ENCODE data around the gene TBC1D9. TPM values are rescaled to one million over a fixed set of nuclear protein-coding genes. Genes with fewer than 3 reads are reported as not detected.

Gene TBC1D9
- total RNA-seq, 1 experiment from 2014 or later = 9.5 TPM

DNA sequence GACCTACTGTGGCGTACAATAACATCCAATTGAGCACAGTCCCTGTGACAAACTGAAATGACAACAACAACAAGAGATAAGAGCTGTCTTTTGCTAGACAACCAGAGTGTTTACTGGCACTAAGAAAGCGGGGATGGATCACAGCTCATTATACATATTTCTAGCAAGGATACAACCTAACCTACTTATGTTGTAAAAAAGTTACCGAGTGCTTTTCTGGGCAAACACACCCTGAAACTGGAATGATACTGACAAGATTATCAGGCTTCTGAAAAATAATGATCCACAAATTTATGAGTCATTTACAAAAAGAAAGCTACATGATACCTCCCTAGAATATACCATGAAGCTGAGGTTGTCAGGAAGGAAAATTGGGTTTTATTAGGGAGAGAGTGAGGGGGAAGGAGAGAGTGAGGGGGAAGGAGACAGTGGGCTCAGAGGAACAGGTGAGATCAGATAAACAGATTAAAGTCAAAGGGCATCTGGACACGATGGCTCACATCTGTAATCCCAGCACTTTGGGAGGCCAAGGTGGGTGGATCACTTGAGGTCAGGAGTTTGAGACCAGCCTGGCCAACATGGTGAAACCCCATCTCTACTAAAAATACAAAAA lies 20.3 kb downstream of the TBC1D9 start:
- Histone ChIP-seq H3K9me2 (ENCODE audit: insufficient read depth) (no peaks in the 10 kb centered on the region), H4K20me1 (ENCODE audit: insufficient read depth) (no peaks in the 10 kb centered on the region), H3K9ac (ENCODE audit: low read length) (no peak overlapping the region), H3K9me3 (ENCODE audit: control insufficient read depth in 1 of 2, insufficient read depth in 1 of 2, low read depth in 1 of 2, low read length in 2 of 2) (no peaks in the 10 kb centered on the region), H3K27me3 (ENCODE audit: insufficient read depth, low read length) (no peaks in the 10 kb centered on the region), H2AFZ (ENCODE audit: low read depth, low read length, poor library complexity, severe bottlenecking) (no peak overlapping the region), H3K36me3 (ENCODE audit: control insufficient read depth in 1 of 2, insufficient read depth in 2 of 2, low read length in 2 of 2) (no peaks in the 10 kb centered on the region), H3K4me3 (replicated peaks in 1 of 2; ENCODE audit: low read depth in 1 of 2, low read length in 2 of 2) (no peak overlapping the region), H3K27ac (ENCODE audit: low read depth, low read length) (no peak overlapping the region), H3K4me1 (ENCODE audit: control insufficient read depth in 1 of 2, insufficient read depth in 2 of 2, low read length in 2 of 2) (peaks cover 0 to 2% of the 10 kb centered on the region in 2 experiments; a peak in 1 of 4 replicates), H3K4me2 (ENCODE audit: low read length) (no peak overlapping the region), H3K79me2 (ENCODE audit: insufficient read depth, low read length) (no peaks in the 10 kb centered on the region)
- TF ChIP-seq POLR2AphosphoS5 (IDR thresholded peaks at IDR 0.05; ENCODE audit: low read depth, low read length) (no peak), CBX3 (IDR thresholded peaks at IDR 0.05; ENCODE audit: low read depth) (no peak), EZH2 (IDR thresholded peaks at IDR 0.05) (no peak), RAD21 (IDR thresholded peaks at IDR 0.05; ENCODE audit: low read depth) (no peak), TCF7L2 (IDR thresholded peaks at IDR 0.05; ENCODE audit: borderline replicate concordance, extremely low read depth, insufficient read depth, insufficient read length) (no peak), EZH2phosphoT487 (IDR thresholded peaks at IDR 0.05; ENCODE audit: borderline replicate concordance) (no peak), FOSL1 (IDR thresholded peaks at IDR 0.05; ENCODE audit: low read depth) (no peak), YY1 (IDR thresholded peaks at IDR 0.05; ENCODE audit: extremely low read depth, insufficient replicate concordance, low read depth, low read length) (no peak), JUND (IDR thresholded peaks at IDR 0.05) (no peak)
- TF ChIP-seq, protein P1, sequence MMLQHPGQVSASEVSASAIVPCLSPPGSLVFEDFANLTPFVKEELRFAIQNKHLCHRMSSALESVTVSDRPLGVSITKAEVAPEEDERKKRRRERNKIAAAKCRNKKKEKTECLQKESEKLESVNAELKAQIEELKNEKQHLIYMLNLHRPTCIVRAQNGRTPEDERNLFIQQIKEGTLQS (IDR thresholded peaks at IDR 0.05) = no peak
- TF ChIP-seq, protein P2, sequence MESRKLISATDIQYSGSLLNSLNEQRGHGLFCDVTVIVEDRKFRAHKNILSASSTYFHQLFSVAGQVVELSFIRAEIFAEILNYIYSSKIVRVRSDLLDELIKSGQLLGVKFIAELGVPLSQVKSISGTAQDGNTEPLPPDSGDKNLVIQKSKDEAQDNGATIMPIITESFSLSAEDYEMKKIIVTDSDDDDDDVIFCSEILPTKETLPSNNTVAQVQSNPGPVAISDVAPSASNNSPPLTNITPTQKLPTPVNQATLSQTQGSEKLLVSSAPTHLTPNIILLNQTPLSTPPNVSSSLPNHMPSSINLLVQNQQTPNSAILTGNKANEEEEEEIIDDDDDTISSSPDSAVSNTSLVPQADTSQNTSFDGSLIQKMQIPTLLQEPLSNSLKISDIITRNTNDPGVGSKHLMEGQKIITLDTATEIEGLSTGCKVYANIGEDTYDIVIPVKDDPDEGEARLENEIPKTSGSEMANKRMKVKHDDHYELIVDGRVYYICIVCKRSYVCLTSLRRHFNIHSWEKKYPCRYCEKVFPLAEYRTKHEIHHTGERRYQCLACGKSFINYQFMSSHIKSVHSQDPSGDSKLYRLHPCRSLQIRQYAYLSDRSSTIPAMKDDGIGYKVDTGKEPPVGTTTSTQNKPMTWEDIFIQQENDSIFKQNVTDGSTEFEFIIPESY (IDR thresholded peaks at IDR 0.05; ENCODE audit: extremely low read depth, insufficient replicate concordance, low read length) = no peak
- TF ChIP-seq, protein P3, sequence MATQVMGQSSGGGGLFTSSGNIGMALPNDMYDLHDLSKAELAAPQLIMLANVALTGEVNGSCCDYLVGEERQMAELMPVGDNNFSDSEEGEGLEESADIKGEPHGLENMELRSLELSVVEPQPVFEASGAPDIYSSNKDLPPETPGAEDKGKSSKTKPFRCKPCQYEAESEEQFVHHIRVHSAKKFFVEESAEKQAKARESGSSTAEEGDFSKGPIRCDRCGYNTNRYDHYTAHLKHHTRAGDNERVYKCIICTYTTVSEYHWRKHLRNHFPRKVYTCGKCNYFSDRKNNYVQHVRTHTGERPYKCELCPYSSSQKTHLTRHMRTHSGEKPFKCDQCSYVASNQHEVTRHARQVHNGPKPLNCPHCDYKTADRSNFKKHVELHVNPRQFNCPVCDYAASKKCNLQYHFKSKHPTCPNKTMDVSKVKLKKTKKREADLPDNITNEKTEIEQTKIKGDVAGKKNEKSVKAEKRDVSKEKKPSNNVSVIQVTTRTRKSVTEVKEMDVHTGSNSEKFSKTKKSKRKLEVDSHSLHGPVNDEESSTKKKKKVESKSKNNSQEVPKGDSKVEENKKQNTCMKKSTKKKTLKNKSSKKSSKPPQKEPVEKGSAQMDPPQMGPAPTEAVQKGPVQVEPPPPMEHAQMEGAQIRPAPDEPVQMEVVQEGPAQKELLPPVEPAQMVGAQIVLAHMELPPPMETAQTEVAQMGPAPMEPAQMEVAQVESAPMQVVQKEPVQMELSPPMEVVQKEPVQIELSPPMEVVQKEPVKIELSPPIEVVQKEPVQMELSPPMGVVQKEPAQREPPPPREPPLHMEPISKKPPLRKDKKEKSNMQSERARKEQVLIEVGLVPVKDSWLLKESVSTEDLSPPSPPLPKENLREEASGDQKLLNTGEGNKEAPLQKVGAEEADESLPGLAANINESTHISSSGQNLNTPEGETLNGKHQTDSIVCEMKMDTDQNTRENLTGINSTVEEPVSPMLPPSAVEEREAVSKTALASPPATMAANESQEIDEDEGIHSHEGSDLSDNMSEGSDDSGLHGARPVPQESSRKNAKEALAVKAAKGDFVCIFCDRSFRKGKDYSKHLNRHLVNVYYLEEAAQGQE (IDR thresholded peaks at IDR 0.05; ENCODE audit: low read depth) = no peak
- TF ChIP-seq, protein P4, sequence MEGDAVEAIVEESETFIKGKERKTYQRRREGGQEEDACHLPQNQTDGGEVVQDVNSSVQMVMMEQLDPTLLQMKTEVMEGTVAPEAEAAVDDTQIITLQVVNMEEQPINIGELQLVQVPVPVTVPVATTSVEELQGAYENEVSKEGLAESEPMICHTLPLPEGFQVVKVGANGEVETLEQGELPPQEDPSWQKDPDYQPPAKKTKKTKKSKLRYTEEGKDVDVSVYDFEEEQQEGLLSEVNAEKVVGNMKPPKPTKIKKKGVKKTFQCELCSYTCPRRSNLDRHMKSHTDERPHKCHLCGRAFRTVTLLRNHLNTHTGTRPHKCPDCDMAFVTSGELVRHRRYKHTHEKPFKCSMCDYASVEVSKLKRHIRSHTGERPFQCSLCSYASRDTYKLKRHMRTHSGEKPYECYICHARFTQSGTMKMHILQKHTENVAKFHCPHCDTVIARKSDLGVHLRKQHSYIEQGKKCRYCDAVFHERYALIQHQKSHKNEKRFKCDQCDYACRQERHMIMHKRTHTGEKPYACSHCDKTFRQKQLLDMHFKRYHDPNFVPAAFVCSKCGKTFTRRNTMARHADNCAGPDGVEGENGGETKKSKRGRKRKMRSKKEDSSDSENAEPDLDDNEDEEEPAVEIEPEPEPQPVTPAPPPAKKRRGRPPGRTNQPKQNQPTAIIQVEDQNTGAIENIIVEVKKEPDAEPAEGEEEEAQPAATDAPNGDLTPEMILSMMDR (IDR thresholded peaks at IDR 0.05 in 2 of 3, conservative IDR thresholded peaks at IDR 0.05 in 1 of 3; ENCODE audit: borderline replicate concordance in 1 of 3, insufficient read depth in 1 of 3, low read depth in 2 of 3, low read length in 2 of 3) = no peak
- POLR2A ChIA-PET = no interaction called here
- intact Hi-C loops (cut with micrococcal nuclease) = no loop called here
- CTCF ChIA-PET = no interaction called here
- DNase-seq (ENCODE audit: low read depth, low spot score) (no peak), ATAC-seq (no peak)
- no TSS peak for BruUV-seq (replicated peaks)
- RAD21 ChIA-PET (ENCODE audit: low non-redundant PET in 1 of 2, low total read pairs in 2 of 2, uncharacterized antibody in 2 of 2, unreplicated experiment in 2 of 2) = no interaction called here
